UCSD-AML1 (cell line): ENCODE results near the gene CRB2.

Experiments
- DNase-seq: peaks from one replicate; lab custom pipeline; 2025; ENCODE audit not compliant: unreplicated experiment; lab: John Stamatoyannopoulos, UW

The CRB2 gene

GRCh38 chr9:123419091-123419490 lies 63.1 kb downstream of the CRB2 start:
- no peak for DNase-seq

- DNase-seq: no peak
Measured at GRCh38 chr9:123419721-123420591, 64.0 kb downstream of the CRB2 start.

- DNase-seq: no peak
Measured at GRCh38 chr9:123420592-123421111, 64.7 kb downstream of the CRB2 start.

GRCh38 chr9:123421186-123421585 lies 65.2 kb downstream of the CRB2 start:
- no peak for DNase-seq

GRCh38 chr9:123421801-123422455 lies 65.9 kb downstream of the CRB2 start:
- DNase-seq: no peak

- no peak for DNase-seq
Measured at GRCh38 chr9:123422635-123423310, 66.8 kb downstream of the CRB2 start.

- DNase-seq: no peak
Measured at GRCh38 chr9:123423311-123423640, 67.3 kb downstream of the CRB2 start.

- DNase-seq: no peak
Measured at GRCh38 chr9:123424131-123424530, 68.1 kb downstream of the CRB2 start.

GRCh38 chr9:123424552-123425225 lies 68.7 kb downstream of the CRB2 start:
- DNase-seq: no peak

GRCh38 chr9:123425261-123425821 lies 69.3 kb downstream of the CRB2 start:
- no peak for DNase-seq

GRCh38 chr9:123425836-123426365 lies 69.9 kb downstream of the CRB2 start:
- DNase-seq: no peak

GRCh38 chr9:123426406-123426805 lies 70.4 kb downstream of the CRB2 start:
- no peak for DNase-seq
